ENCODE data around the gene OGFOD2.
"Not testable (repeated sequence)": the region's sequence is repeated elsewhere in the genome, so short reads cannot be mapped to it uniquely, and the experiment has no call there.

OGFOD2 gene
- 0.14 to 3.2 (median 1.0) reads per million in 17 experiments for total RNA-seq

- peak; percentile 95 to 97 (median 96) for DNase-seq
Observed at GRCh38 chr12:122974892-122975789, at the start of gene OGFOD2. Gene OGFOD2 (plus strand): TSS chr12:122975244. CDS start chr12:122975252, 8 bp downstream.

GRCh38 chr12:122927756-122928403, 47.2 kb upstream of the OGFOD2 start:
- peak in 2 of 4 experiments; percentile 35 to 49 for DNase-seq

- DNase-seq, result no peak
Observed at GRCh38 chr12:122928404-122929147, 46.5 kb upstream of the OGFOD2 start.

GRCh38 chr12:122929148-122929538, 45.9 kb upstream of the OGFOD2 start:
- DNase-seq, result no peak

GRCh38 chr12:122929812-122930211, 45.2 kb upstream of the OGFOD2 start:
- DNase-seq, result no peak

GRCh38 chr12:122932207-122932606, 42.8 kb upstream of the OGFOD2 start:
- DNase-seq, result no peak

GRCh38 chr12:122934722-122935121, 40.3 kb upstream of the OGFOD2 start:
- no peak for DNase-seq

- no peak for DNase-seq
Observed at GRCh38 chr12:122935318-122935717, 39.7 kb upstream of the OGFOD2 start.

- DNase-seq, result peak; percentile 17 to 57 (median 51)
Observed at GRCh38 chr12:122937622-122938091, 37.4 kb upstream of the OGFOD2 start.

GRCh38 chr12:122939125-122939524, 35.9 kb upstream of the OGFOD2 start:
- DNase-seq, result no peak

- not testable (repeated sequence) for DNase-seq
Observed at GRCh38 chr12:122941351-122941750, 33.7 kb upstream of the OGFOD2 start.

GRCh38 chr12:122942637-122943036, 32.4 kb upstream of the OGFOD2 start:
- DNase-seq, result peak in 3 of 4 experiments; percentile 41 to 54 (median 54)

- peak; percentile 49 to 70 (median 66) for DNase-seq
Observed at GRCh38 chr12:122943196-122943595, 31.8 kb upstream of the OGFOD2 start.

- DNase-seq, result peak in 3 of 4 experiments; percentile 34 to 46 (median 44)
Observed at GRCh38 chr12:122944605-122945592, 30.1 kb upstream of the OGFOD2 start.

GRCh38 chr12:122946690-122947341, 28.2 kb upstream of the OGFOD2 start:
- peak; percentile 96 to 99 (median 97) for DNase-seq

- peak; percentile 80 to 90 (median 88) for DNase-seq
Observed at GRCh38 chr12:122947352-122947792, 27.7 kb upstream of the OGFOD2 start.

- DNase-seq, result no peak
Observed at GRCh38 chr12:122948605-122949004, 26.4 kb upstream of the OGFOD2 start.

GRCh38 chr12:122949405-122949804, 25.6 kb upstream of the OGFOD2 start:
- DNase-seq, result no peak

- no peak for DNase-seq
Observed at GRCh38 chr12:122949816-122950675, 25.0 kb upstream of the OGFOD2 start.

GRCh38 chr12:122951406-122951805, 23.6 kb upstream of the OGFOD2 start:
- peak; percentile 72 to 86 (median 78) for DNase-seq
